Esophagus squamous epithelium (tissue), 5 donors: Measurements from ENCODE around the gene GTF2H4. TPM values are rescaled to one million over a fixed set of nuclear protein-coding genes. Genes with fewer than 3 reads are reported as not detected.
"Not testable (repeated sequence)": the region's sequence is repeated elsewhere in the genome, so short reads cannot be mapped to it uniquely, and the experiment has no call there.

Experiments
- DNase-seq: peaks from one replicate; lab custom pipeline; 2025; lab: John Stamatoyannopoulos, UW
- H3K27ac ChIP-seq, 4 donors: fragments of 200-600 bp; sonication (generic); one replicate each; pipeline ENCODE4 v1.5.1; 2016 to 2019; ENCODE audit warnings: mild to moderate bottlenecking in 1 of 4
- H3K27me3 ChIP-seq, 4 donors: fragments of 200-600 bp; sonication (generic); 1 replicate in 3 of 4; 2 replicates in 1 of 4; pipeline versions ENCODE4 v1.5.1 to v1.6.0; 2017 to 2021; ENCODE audit warnings: antibody characterized with exemption in 1 of 4
- H3K36me3 ChIP-seq, 3 donors: fragments of 200-600 bp; sonication (generic); one replicate each; pipeline ENCODE4 v1.5.1; 2016 to 2019
- H3K4me1 ChIP-seq, 3 donors: fragments of 200-600 bp; sonication (generic); one replicate each; pipeline ENCODE4 v1.5.1; 2017 to 2019
- H3K4me3 ChIP-seq, 4 donors: fragments of 200-600 bp; sonication (generic); 1 replicate in 3 of 4; 2 replicates in 1 of 4; pipeline ENCODE4 v1.5.1; 2016 to 2019; ENCODE audit warnings: mild to moderate bottlenecking in 2 of 4, moderate library complexity in 1 of 4
- H3K9me3 ChIP-seq, 3 donors: fragments of 200-600 bp; sonication (generic); one replicate each; pipeline ENCODE4 v1.5.1; 2016 to 2019
- POLR2A ChIP-seq, 4 donors: fragments of 450-650 bp; IDR thresholded peaks; one replicate each; pipeline ENCODE4 v1.6.1; 2017; ENCODE audit warnings: antibody characterized with exemption in 4 of 4, mild to moderate bottlenecking in 4 of 4, moderate library complexity in 3 of 4
- WGBS, 2 donors: methylation state at CpG; one replicate each; pipeline ENCODE4 v1.1.5; 2018; 5-methylcytosine and 5-hydroxymethylcytosine counted together
- intact Hi-C: fragments of 100-400 bp; cut with DNase I; formaldehyde crosslinking; loops from one replicate; pipeline ENCODE4 v1.15.0; 2022
- total RNA-seq, 4 donors: library from RNA; depleted of rRNA; stranded (reverse); fragments of >200 nt; gene quantifications; one replicate each; pipeline ENCODE4 v1.1.0, GENCODE V29; 2016
- TF ChIP-seq, protein P1 (sequence below), 6 experiments: fragments of 450-650 bp in 4 of 6; fragments of 200-600 bp in 2 of 6; sonication (generic) in 2 of 6; IDR thresholded peaks; one replicate each; pipeline ENCODE4 v1.5.1; 2016 to 2019; ENCODE audit warnings: antibody characterized with exemption in 6 of 6, mild to moderate bottlenecking in 4 of 6, moderate library complexity in 4 of 6
- donor health status: DM: yes; HTN: yes; CAD: no.

GTF2H4 gene
- total RNA-seq, 4 donors from 2014 or later, result 10.3 to 26.7 (median 12.4) TPM

DNA sequence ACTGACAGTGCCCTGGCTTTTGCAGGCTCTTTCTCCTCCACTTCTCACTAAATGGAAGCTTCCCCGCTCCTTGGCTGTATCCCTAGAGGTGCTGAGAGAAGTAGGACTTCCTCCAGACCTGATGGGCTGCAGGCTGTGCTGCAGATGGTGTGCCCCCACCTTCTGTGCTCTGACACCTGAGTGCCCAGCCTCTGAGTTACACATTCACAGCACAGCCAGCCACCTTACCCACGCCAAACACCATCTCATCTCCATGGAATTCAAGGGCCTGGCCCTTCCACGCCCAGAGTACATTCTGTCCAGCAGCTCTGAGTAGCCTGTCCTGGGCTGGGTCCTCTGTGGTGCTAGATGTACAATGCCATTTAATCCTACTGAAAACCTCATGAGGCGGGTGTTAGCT lies 18.6 kb downstream of the GTF2H4 start:
- intact Hi-C loops, result no loop called here
- H3K27ac ChIP-seq, result peak overlapping the region; percentile 58 to 79 (median 66)
- peaks cover 16 to 54% (median 33%) of the 10 kb centered on the region in 3 donors for H3K36me3 ChIP-seq
- H3K4me3 ChIP-seq, result no peak overlapping the region
- no peak for TF ChIP-seq POLR2A (IDR thresholded peaks at IDR 0.05)
- TF ChIP-seq, protein P1, sequence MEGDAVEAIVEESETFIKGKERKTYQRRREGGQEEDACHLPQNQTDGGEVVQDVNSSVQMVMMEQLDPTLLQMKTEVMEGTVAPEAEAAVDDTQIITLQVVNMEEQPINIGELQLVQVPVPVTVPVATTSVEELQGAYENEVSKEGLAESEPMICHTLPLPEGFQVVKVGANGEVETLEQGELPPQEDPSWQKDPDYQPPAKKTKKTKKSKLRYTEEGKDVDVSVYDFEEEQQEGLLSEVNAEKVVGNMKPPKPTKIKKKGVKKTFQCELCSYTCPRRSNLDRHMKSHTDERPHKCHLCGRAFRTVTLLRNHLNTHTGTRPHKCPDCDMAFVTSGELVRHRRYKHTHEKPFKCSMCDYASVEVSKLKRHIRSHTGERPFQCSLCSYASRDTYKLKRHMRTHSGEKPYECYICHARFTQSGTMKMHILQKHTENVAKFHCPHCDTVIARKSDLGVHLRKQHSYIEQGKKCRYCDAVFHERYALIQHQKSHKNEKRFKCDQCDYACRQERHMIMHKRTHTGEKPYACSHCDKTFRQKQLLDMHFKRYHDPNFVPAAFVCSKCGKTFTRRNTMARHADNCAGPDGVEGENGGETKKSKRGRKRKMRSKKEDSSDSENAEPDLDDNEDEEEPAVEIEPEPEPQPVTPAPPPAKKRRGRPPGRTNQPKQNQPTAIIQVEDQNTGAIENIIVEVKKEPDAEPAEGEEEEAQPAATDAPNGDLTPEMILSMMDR (IDR thresholded peaks at IDR 0.05), result no peak
- WGBS, 2 donors, result 67 to 90% methylated on average over 3 to 4 of the region's 4 CpGs
- H3K9me3 ChIP-seq, result peaks cover 0 to 6% (median 0%) of the 10 kb centered on the region in 3 donors
- no peaks in the 10 kb centered on the region for H3K27me3 ChIP-seq
- H3K4me1 ChIP-seq, result peaks cover 0 to 14% (median 0%) of the 10 kb centered on the region in 3 donors
- no peak for DNase-seq

- Histone ChIP-seq H3K36me3 (peaks cover 16 to 49% (median 29%) of the 10 kb centered on the region in 3 donors), H3K4me1 (peaks cover 0 to 18% (median 2%) of the 10 kb centered on the region in 3 donors), H3K27ac (peak overlapping the region in 3 of 4 donors; percentile 64 to 79 (median 67))
- intact Hi-C loops, H3K9me3 ChIP-seq, DNase-seq, H3K27me3 ChIP-seq, H3K4me3 ChIP-seq: not testable (repeated sequence)
- 77 to 87% methylated on average over 3 of the region's 3 CpGs for WGBS, 2 donors
These were observed 19.1 kb downstream of the GTF2H4 start for GRCh38 chr6:30927080-30927479.

DNA sequence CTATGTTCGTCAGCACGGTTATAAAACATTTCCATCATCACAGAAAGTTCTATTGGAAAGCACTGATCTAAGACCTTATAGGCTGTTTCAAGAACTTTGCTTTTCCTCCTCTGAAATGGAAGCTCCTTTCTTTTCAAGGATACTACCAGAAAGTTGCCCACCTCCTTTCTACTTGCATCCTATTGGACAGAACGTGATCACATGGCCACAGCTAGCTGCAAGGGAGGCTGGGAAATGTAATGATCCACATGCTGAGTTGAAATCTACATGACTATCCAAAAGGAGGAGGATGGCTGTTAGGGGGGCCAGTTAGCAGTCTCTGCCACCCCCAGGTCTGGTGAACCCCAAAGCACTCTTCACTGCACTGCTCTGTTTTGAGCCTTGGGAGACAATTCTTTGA lies 20.7 kb downstream of the GTF2H4 start:
- 97 to 100% methylated on average over 2 to 3 of the region's 3 CpGs for WGBS, 2 donors
- H3K36me3 ChIP-seq, result peaks cover 9 to 33% (median 17%) of the 10 kb centered on the region in 3 donors
- TF ChIP-seq, protein P1 (IDR thresholded peaks at IDR 0.05), result no peak
- TF ChIP-seq POLR2A (IDR thresholded peaks at IDR 0.05), result no peak
- H3K27me3 ChIP-seq, result no peaks in the 10 kb centered on the region
- H3K9me3 ChIP-seq, result peaks cover 0 to 6% (median 0%) of the 10 kb centered on the region in 3 donors
- no peak overlapping the region for H3K4me3 ChIP-seq
- intact Hi-C loops, result no loop called here
- no peak for DNase-seq
- peak overlapping the region in 1 of 4 donors; percentile 16 for H3K27ac ChIP-seq
- H3K4me1 ChIP-seq, result peaks cover 0 to 28% (median 4%) of the 10 kb centered on the region in 3 donors

DNA sequence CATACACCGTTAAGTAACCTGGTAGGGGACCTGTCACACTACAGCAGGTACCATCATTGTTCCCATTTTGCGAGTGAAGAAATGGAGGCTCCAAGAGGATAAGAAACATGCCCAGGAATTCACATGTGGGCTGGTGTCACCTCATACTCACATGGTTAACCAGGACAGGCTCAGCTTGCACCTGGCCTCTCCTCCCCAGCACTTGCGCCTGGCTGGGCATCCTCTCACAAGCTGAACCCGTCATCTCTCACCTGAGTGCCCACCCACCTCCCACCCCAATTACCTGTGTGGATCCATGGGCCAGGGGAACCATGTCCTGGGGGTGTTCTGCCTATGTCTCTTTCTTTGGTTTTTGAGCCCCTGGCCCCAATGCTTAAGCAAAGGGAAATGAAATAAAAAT lies 22.5 kb downstream of the GTF2H4 start:
- no peak for TF ChIP-seq POLR2A (IDR thresholded peaks at IDR 0.05)
- TF ChIP-seq, protein P1 (IDR thresholded peaks at IDR 0.05), result no peak
- DNase-seq, result no peak
- WGBS, 2 donors, result 76 to 97% methylated on average over 4 of the region's 4 CpGs

DNA sequence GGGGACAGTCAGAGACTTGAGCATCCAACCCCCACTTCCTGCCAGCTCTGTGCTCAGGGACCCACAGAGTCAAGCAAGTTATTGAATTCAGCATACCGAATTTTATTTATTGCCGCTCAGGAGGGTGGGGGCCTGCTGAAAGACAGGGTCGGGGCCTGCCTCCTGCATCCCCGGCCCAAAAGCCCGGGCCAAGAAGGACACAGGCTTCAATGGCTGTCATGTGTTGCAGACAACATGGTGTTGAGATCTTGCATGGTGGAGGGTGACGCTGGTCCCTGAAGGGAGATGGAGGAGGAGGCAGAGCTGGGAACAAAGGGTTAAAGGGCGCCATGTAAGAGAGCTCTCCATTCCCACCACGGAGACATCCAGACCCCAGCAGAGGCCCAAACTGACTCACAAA lies 23.3 kb downstream of the GTF2H4 start:
- H3K4me1 ChIP-seq, result peaks cover 0 to 44% (median 4%) of the 10 kb centered on the region in 3 donors
- H3K4me3 ChIP-seq, result peak overlapping the region in 1 of 4 donors; percentile 18
- peaks cover 0 to 6% (median 0%) of the 10 kb centered on the region in 3 donors for H3K9me3 ChIP-seq
- no peak for DNase-seq
- TF ChIP-seq, protein P1 (IDR thresholded peaks at IDR 0.05), result no peak
- no peak for TF ChIP-seq POLR2A (IDR thresholded peaks at IDR 0.05)
- H3K36me3 ChIP-seq, result peaks cover 2 to 7% (median 3%) of the 10 kb centered on the region in 3 donors
- WGBS, 2 donors, result 20 to 34% methylated on average over 1 to 5 of the region's 8 CpGs
- intact Hi-C loops, result no loop called here
- peak overlapping the region in 3 of 4 donors; percentile 56 to 67 (median 66) for H3K27ac ChIP-seq
- H3K27me3 ChIP-seq, result no peaks in the 10 kb centered on the region

More for the DNA sequence above, 22.5 kb downstream of the GTF2H4 start:
- intact Hi-C loops, result no loop called here
- Histone ChIP-seq H3K27ac (peak overlapping the region in 3 of 4 donors; percentile 4 to 66 (median 25)), H3K4me1 (peaks cover 0 to 42% (median 4%) of the 10 kb centered on the region in 3 donors), H3K9me3 (peaks cover 0 to 6% (median 0%) of the 10 kb centered on the region in 3 donors), H3K36me3 (peaks cover 8 to 15% (median 9%) of the 10 kb centered on the region in 3 donors), H3K27me3 (no peaks in the 10 kb centered on the region), H3K4me3 (peak overlapping the region in 1 of 4 donors; percentile 18)
